GM21619 (cell line): ENCODE data around the gene GRK5.

Experiments
- ATAC-seq: cut with Tn5 transposase; IDR thresholded peaks from one replicate; pipeline ENCODE4 v1.9.1; 2021; ENCODE audit not compliant: unreplicated experiment

Gene GRK5

GRCh38 chr10:119496273-119496672 lies 288.9 kb downstream of the GRK5 start:
- peak; percentile 88 for ATAC-seq

- ATAC-seq, result no peak
These were observed 289.9 kb downstream of the GRK5 start for GRCh38 chr10:119497243-119497642.

GRCh38 chr10:119498889-119499676 lies 291.7 kb downstream of the GRK5 start:
- ATAC-seq, result no peak

GRCh38 chr10:119499677-119500002 lies 292.3 kb downstream of the GRK5 start:
- ATAC-seq, result no peak

- no peak for ATAC-seq
These were observed 292.9 kb downstream of the GRK5 start for GRCh38 chr10:119500123-119500795.

GRCh38 chr10:119500821-119501220 lies 293.4 kb downstream of the GRK5 start:
- ATAC-seq, result no peak

GRCh38 chr10:119501690-119502089 lies 294.3 kb downstream of the GRK5 start:
- ATAC-seq, result no peak

GRCh38 chr10:119502209-119502608 lies 294.8 kb downstream of the GRK5 start:
- ATAC-seq, result peak; percentile 60

GRCh38 chr10:119502618-119503155 lies 295.3 kb downstream of the GRK5 start:
- ATAC-seq, result no peak

GRCh38 chr10:119503821-119504220 lies 296.4 kb downstream of the GRK5 start:
- no peak for ATAC-seq

- ATAC-seq, result no peak
These were observed 297.3 kb downstream of the GRK5 start for GRCh38 chr10:119504651-119505050.

GRCh38 chr10:119505131-119505551 lies 297.8 kb downstream of the GRK5 start:
- no peak for ATAC-seq
